Tibial artery (tissue), 4 donors: Measurements from ENCODE around the gene NELFE.
"Not testable (repeated sequence)": the region's sequence is repeated elsewhere in the genome, so short reads cannot be mapped to it uniquely, and the experiment has no call there.

Experiments
- DNase-seq, 2 donors: peaks; one replicate each; pipeline ENCODE4 v3.0.0-alpha.2; 2019
- H3K27ac ChIP-seq, 2 donors: fragments of 200-600 bp; sonication (generic) in 1 of 2; 1 replicate in 1 of 2; 2 replicates in 1 of 2; pipeline ENCODE4 v1.5.1; 2018 to 2019; ENCODE audit warnings: mild to moderate bottlenecking in 1 of 2
- H3K27me3 ChIP-seq, 2 donors: fragments of 200-600 bp; sonication (generic) in 1 of 2; one replicate each; pipeline versions ENCODE4 v1.5.1 to v1.6.0; 2016 to 2019
- H3K36me3 ChIP-seq, 3 donors: fragments of 200-600 bp; sonication (generic) in 2 of 3; one replicate each; pipeline ENCODE4 v1.5.1; 2016 to 2019; ENCODE audit warnings: mild to moderate bottlenecking in 2 of 3
- H3K4me1 ChIP-seq, 4 donors: fragments of 200-600 bp; sonication (generic) in 2 of 4; 1 replicate in 3 of 4; 2 replicates in 1 of 4; pipeline ENCODE4 v1.5.1; 2016 to 2019
- H3K4me3 ChIP-seq, 2 donors: fragments of 200-600 bp; sonication (generic) in 1 of 2; 1 replicate in 1 of 2; 2 replicates in 1 of 2; pipeline ENCODE4 v1.5.1; 2018 to 2019; ENCODE audit warnings: mild to moderate bottlenecking in 2 of 2
- H3K9me3 ChIP-seq, 3 donors: fragments of 200-600 bp; sonication (generic) in 1 of 3; one replicate each; pipeline ENCODE4 v1.5.1; 2016 to 2019
- CTCF ChIP-seq, 2 experiments: fragments of 200-600 bp in 1 of 2; fragments of 450-650 bp in 1 of 2; IDR thresholded peaks; one replicate each; pipeline ENCODE4 v1.5.1; 2017 to 2019; ENCODE audit warnings: antibody characterized with exemption in 2 of 2, mild to moderate bottlenecking in 1 of 2, moderate library complexity in 1 of 2
- intact Hi-C: fragments of 100-400 bp; cut with DNase I; formaldehyde crosslinking; loops from one replicate; pipeline ENCODE4 v1.15.0; 2023; ENCODE audit warnings: low total_unique reads

NELFE gene

DNA sequence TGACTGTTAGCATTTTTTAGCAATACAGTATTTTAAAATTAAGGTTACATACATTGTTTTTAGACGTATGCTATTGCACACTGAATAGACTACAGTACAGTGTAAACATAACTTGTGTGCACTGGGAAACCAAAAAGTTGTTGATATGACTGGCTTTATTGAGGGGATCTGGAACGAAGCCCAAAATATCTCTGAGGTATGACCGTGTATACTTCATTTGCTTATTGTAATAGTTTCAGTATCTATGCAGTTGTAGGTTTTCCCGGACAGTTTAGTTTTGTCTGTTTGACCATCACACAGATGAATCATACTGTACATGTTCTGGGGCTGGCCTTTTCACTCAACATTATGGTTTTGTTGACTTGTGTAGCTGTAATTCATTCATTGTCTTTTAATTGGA lies 50.0 kb downstream of the NELFE start:
- H3K4me1 ChIP-seq, result peaks cover 0 to 13% (median 5%) of the 10 kb centered on the region in 4 donors
- no peak for DNase-seq
- intact Hi-C loops, result loop anchor here (5.0 kb wide), 1 partner anchor 44 kb away; no protein-coding TSS in a partner anchor
- no peaks in the 10 kb centered on the region for H3K27me3 ChIP-seq
- no peak overlapping the region for H3K27ac ChIP-seq
- TF ChIP-seq CTCF (IDR thresholded peaks at IDR 0.05), result no peak
- no peak overlapping the region for H3K4me3 ChIP-seq
- no peaks in the 10 kb centered on the region for H3K9me3 ChIP-seq
- H3K36me3 ChIP-seq, result no peaks in the 10 kb centered on the region

- not testable (repeated sequence) for H3K9me3 ChIP-seq, H3K27ac ChIP-seq, H3K27me3 ChIP-seq, H3K36me3 ChIP-seq, H3K4me3 ChIP-seq, DNase-seq
- intact Hi-C loops, result loop anchor here (5.0 kb wide), 1 partner anchor 44 kb away; no protein-coding TSS in a partner anchor
- peaks cover 0 to 16% (median 5%) of the 10 kb centered on the region in 4 donors for H3K4me1 ChIP-seq
Measured at GRCh38 chr6:31908255-31908654, 50.5 kb downstream of the NELFE start.

DNA sequence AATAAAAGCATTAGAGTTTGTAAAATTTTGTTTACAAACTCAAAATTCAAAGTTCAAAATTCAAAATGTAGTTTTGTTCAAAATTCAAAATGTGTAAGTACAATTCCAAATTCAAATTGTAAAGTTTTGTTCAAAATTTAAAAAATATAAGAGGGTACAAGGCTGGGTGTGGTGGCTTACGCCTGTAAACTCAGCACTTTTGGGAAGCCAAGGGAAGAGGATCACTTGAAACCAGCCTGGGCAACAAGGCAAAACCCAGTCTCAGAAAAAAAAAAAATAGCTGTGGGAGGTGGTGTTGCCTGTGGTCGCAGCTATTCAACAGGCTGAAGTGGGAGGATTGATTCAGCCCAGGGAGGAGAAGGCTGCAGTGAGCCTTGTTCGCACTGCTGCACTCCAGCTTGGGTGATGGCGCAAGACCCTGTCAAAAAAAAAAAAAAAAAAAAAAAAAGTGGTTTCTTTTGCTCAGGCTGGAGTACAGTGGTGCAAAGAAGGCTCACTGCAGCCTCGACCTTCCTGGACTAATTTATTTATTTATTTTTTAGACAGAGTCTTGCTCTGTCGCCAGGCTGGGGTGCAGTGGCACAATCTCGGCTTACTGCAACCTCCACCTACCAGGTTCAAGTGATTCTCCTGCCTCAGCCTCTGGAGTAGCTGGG lies 51.5 kb downstream of the NELFE start:
- intact Hi-C loops, result loop anchor here (5.0 kb wide), 1 partner anchor 45 kb away; no protein-coding TSS in a partner anchor
- DNase-seq, result no peak

GRCh38 chr6:31906727-31907126 lies 52.0 kb downstream of the NELFE start:
- H3K36me3 ChIP-seq, H3K4me3 ChIP-seq, H3K27ac ChIP-seq, H3K9me3 ChIP-seq, H3K27me3 ChIP-seq, DNase-seq: not testable (repeated sequence)
- H3K4me1 ChIP-seq, result peaks cover 0 to 23% (median 10%) of the 10 kb centered on the region in 4 donors
- intact Hi-C loops, result loop anchor here (5.0 kb wide), 1 partner anchor 46 kb away; no protein-coding TSS in a partner anchor

More for the DNA sequence above, 51.5 kb downstream of the NELFE start:
- Histone ChIP-seq H3K36me3 (no peaks in the 10 kb centered on the region), H3K4me3 (no peak overlapping the region), H3K27me3 (no peaks in the 10 kb centered on the region), H3K9me3 (no peaks in the 10 kb centered on the region), H3K27ac (no peak overlapping the region), H3K4me1 (peaks cover 0 to 25% (median 10%) of the 10 kb centered on the region in 4 donors)
- TF ChIP-seq CTCF (IDR thresholded peaks at IDR 0.05), result no peak

DNA sequence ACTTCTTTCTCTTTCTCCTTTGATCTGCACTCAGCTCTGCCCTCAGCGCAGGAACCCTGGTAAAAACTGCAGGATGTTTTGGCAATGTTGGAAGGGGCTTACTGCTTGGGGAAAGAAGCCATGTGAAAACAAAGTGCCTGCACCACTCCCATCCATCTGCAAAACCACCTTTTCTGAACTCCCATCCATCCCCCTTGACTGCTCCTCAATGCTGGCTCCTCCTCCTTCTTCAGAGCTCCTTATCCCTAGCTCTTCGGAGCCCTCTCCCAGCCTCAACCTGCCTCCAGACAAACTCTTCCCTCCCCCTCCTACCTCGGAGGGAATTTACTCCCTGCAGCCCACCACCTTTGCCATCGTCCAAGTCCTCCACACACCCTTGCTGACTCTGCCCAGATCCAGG lies 52.6 kb downstream of the NELFE start:
- no peak for DNase-seq
- peaks cover 0 to 21% (median 11%) of the 10 kb centered on the region in 4 donors for H3K4me1 ChIP-seq
- no peaks in the 10 kb centered on the region for H3K27me3 ChIP-seq
- no peaks in the 10 kb centered on the region for H3K9me3 ChIP-seq
- TF ChIP-seq CTCF (IDR thresholded peaks at IDR 0.05), result no peak
- intact Hi-C loops, result loop anchor here (5.0 kb wide), 1 partner anchor 46 kb away; no protein-coding TSS in a partner anchor
- H3K36me3 ChIP-seq, result no peaks in the 10 kb centered on the region
- H3K4me3 ChIP-seq, result no peak overlapping the region
- H3K27ac ChIP-seq, result no peak overlapping the region

GRCh38 chr6:31905041-31905440 lies 53.7 kb downstream of the NELFE start:
- H3K4me3 ChIP-seq, result no peak overlapping the region

More at GRCh38 chr6:31905041-31905440, 53.7 kb downstream of the NELFE start:
- intact Hi-C loops, result loop anchor here (5.0 kb wide), 1 partner anchor 47 kb away; no protein-coding TSS in a partner anchor
- TF ChIP-seq CTCF (IDR thresholded peaks at IDR 0.05), result no peak
- Histone ChIP-seq H3K9me3 (no peaks in the 10 kb centered on the region), H3K4me1 (peaks cover 0 to 21% (median 16%) of the 10 kb centered on the region in 4 donors), H3K27ac (no peak overlapping the region), H3K36me3 (peaks cover 0 to 3% (median 0%) of the 10 kb centered on the region in 3 donors), H3K27me3 (no peaks in the 10 kb centered on the region)
- DNase-seq, result no peak
